ENCODE measurements around the gene CACNA1H.

- TF ChIP-seq CTCF (IDR thresholded peaks at IDR 0.05) (no peak), EZH2 (IDR thresholded peaks at IDR 0.05) (no peak), EZH2phosphoT487 (IDR thresholded peaks at IDR 0.05) (no peak)
Observed at GRCh38 chr16:1163567-1164055, 10.7 kb downstream of the CACNA1H start.
